RPMI7951 (cell line): ENCODE results near the gene FGR. TPM values are rescaled to one million over a fixed set of nuclear protein-coding genes. Genes with fewer than 3 reads are reported as not detected.
A peak's percentile ranks its signal among the peaks of the same experiment; 100 is the strongest.
"Not testable (repeated sequence)": the region's sequence is repeated elsewhere in the genome, so short reads cannot be mapped to it uniquely, and the experiment has no call there.

Experiments used
- DNase-seq: peaks from one replicate; pipeline ENCODE4 v3.0.0-alpha.2; 2012; ENCODE audit warnings: low read depth
- total RNA-seq: library from RNA; depleted of rRNA; stranded (reverse); fragments of >200 nt; shearing (Covaris generic); gene quantifications from 2 replicates; pipeline ENCODE4 v1.2.3, GENCODE V29; 2014

Gene FGR
- total RNA-seq, 1 experiment from 2014 or later = not detected

- no peak for DNase-seq
Measured at GRCh38 chr1:27635396-27636142, 584 bp upstream of the FGR start.

- DNase-seq = peak; percentile 28
Measured at GRCh38 chr1:27634177-27634984, 604 bp downstream of the FGR start.

- no peak for DNase-seq
Measured at GRCh38 chr1:27633640-27634176, 1.3 kb downstream of the FGR start.

- DNase-seq = no peak
Measured at GRCh38 chr1:27633298-27633610, 1.7 kb downstream of the FGR start.

GRCh38 chr1:27632387-27633297, 2.3 kb downstream of the FGR start:
- DNase-seq = no peak

- no peak for DNase-seq
Measured at GRCh38 chr1:27630859-27631491, 4.0 kb downstream of the FGR start.

- no peak for DNase-seq
Measured at GRCh38 chr1:27628712-27629111, 6.3 kb downstream of the FGR start.

GRCh38 chr1:27627733-27628132, 7.3 kb downstream of the FGR start:
- DNase-seq = not testable (repeated sequence)

GRCh38 chr1:27627061-27627460, 7.9 kb downstream of the FGR start:
- no peak for DNase-seq

GRCh38 chr1:27626031-27626935, 8.7 kb downstream of the FGR start:
- DNase-seq = no peak

GRCh38 chr1:27624467-27625178, 10.4 kb downstream of the FGR start:
- DNase-seq = no peak

- DNase-seq = no peak
Measured at GRCh38 chr1:27623327-27624212, 11.4 kb downstream of the FGR start.

- no peak for DNase-seq
Measured at GRCh38 chr1:27622828-27623227, 12.2 kb downstream of the FGR start.

- DNase-seq = peak; percentile 58
Measured at GRCh38 chr1:27621051-27621920, 13.7 kb downstream of the FGR start.

GRCh38 chr1:27619782-27620438, 15.1 kb downstream of the FGR start:
- not testable (repeated sequence) for DNase-seq

GRCh38 chr1:27618341-27619082, 16.5 kb downstream of the FGR start:
- DNase-seq = no peak
